Measurements from ENCODE around the gene ROBO2.

- TF ChIP-seq, protein P1, sequence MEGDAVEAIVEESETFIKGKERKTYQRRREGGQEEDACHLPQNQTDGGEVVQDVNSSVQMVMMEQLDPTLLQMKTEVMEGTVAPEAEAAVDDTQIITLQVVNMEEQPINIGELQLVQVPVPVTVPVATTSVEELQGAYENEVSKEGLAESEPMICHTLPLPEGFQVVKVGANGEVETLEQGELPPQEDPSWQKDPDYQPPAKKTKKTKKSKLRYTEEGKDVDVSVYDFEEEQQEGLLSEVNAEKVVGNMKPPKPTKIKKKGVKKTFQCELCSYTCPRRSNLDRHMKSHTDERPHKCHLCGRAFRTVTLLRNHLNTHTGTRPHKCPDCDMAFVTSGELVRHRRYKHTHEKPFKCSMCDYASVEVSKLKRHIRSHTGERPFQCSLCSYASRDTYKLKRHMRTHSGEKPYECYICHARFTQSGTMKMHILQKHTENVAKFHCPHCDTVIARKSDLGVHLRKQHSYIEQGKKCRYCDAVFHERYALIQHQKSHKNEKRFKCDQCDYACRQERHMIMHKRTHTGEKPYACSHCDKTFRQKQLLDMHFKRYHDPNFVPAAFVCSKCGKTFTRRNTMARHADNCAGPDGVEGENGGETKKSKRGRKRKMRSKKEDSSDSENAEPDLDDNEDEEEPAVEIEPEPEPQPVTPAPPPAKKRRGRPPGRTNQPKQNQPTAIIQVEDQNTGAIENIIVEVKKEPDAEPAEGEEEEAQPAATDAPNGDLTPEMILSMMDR (conservative IDR thresholded peaks at IDR 0.05): no peak
- no peak for TF ChIP-seq ZFX (IDR thresholded peaks at IDR 0.05)
Observed at GRCh38 chr3:77242371-77242770, 202.5 kb downstream of the ROBO2 start.
